ENCODE data around the gene CAAP1.

Gene CAAP1

GRCh38 chr9:26791274-26791673 lies 101.3 kb downstream of the CAAP1 start:
- Histone ChIP-seq H3K36me3 (ENCODE audit: control insufficient read depth, insufficient read depth, low read length) (no peaks in the 10 kb centered on the region), H3K4me3 (ENCODE audit: extremely low read depth, insufficient read depth, low read length, poor library complexity, severe bottlenecking) (no peak overlapping the region), H3K27ac (ENCODE audit: low read depth, low read length, severe bottlenecking) (no peak overlapping the region), H3K4me1 (ENCODE audit: control insufficient read depth, insufficient read depth, low read length, poor library complexity, severe bottlenecking) (peaks cover 4% of the 10 kb centered on the region), H3K9me3 (ENCODE audit: control insufficient read depth, low read length) (no peaks in the 10 kb centered on the region)
- WGBS, 2 experiments (ENCODE audit: insufficient coverage in 2 of 2) = 85% methylated on average over 4 of the region's 5 CpGs; no CpG with 5 or more reads in 1 of the 2 experiments

Measured in mesodermal cell (in vitro differentiated cells).